NCI-H2227 (cell line): ENCODE data around the gene PTPRN2.
A peak's percentile ranks its signal among the peaks of the same experiment; 100 is the strongest.
"Not testable (repeated sequence)": the region's sequence is repeated elsewhere in the genome, so short reads cannot be mapped to it uniquely, and the experiment has no call there.

Experiments
- DNase-seq: peaks from one replicate; lab custom pipeline; 2025; ENCODE audit not compliant: unreplicated experiment; lab: John Stamatoyannopoulos, UW

PTPRN2 gene

GRCh38 chr7:158587162-158588084 is at the start of gene PTPRN2:
PTPRN2 (minus strand) TSS chr7:158587823.
- peak; percentile 90 for DNase-seq

- DNase-seq: no peak
Observed at GRCh38 chr7:158633055-158633956, 45.7 kb upstream of the PTPRN2 start.

GRCh38 chr7:158631574-158632195 is 44.1 kb upstream of the PTPRN2 start:
- no peak for DNase-seq

GRCh38 chr7:158626289-158626688 is 38.7 kb upstream of the PTPRN2 start:
- not testable (repeated sequence) for DNase-seq

GRCh38 chr7:158623241-158623640 is 35.6 kb upstream of the PTPRN2 start:
- DNase-seq: no peak

GRCh38 chr7:158620839-158621441 is 33.3 kb upstream of the PTPRN2 start:
- DNase-seq: no peak

GRCh38 chr7:158620418-158620817 is 32.8 kb upstream of the PTPRN2 start:
- no peak for DNase-seq

GRCh38 chr7:158618745-158619140 is 31.1 kb upstream of the PTPRN2 start:
- no peak for DNase-seq

GRCh38 chr7:158617737-158618128 is 30.1 kb upstream of the PTPRN2 start:
- no peak for DNase-seq

GRCh38 chr7:158616050-158616449 is 28.4 kb upstream of the PTPRN2 start:
- no peak for DNase-seq

GRCh38 chr7:158614700-158615099 is 27.1 kb upstream of the PTPRN2 start:
- no peak for DNase-seq

GRCh38 chr7:158613481-158613880 is 25.9 kb upstream of the PTPRN2 start:
- no peak for DNase-seq

GRCh38 chr7:158612546-158612945 is 24.9 kb upstream of the PTPRN2 start:
- DNase-seq: no peak

- no peak for DNase-seq
Observed at GRCh38 chr7:158611541-158611940, 23.9 kb upstream of the PTPRN2 start.

- DNase-seq: no peak
Observed at GRCh38 chr7:158609313-158609974, 21.8 kb upstream of the PTPRN2 start.

GRCh38 chr7:158607563-158607962 is 19.9 kb upstream of the PTPRN2 start:
- no peak for DNase-seq

- DNase-seq: no peak
Observed at GRCh38 chr7:158606671-158607424, 19.2 kb upstream of the PTPRN2 start.

GRCh38 chr7:158606129-158606528 is 18.5 kb upstream of the PTPRN2 start:
- DNase-seq: no peak
